Endothelial cell of umbilical vein (primary cell): ENCODE data around the gene NXPE1. TPM values are rescaled to one million over a fixed set of nuclear protein-coding genes. Genes with fewer than 3 reads are reported as not detected.
"Not testable (repeated sequence)": the region's sequence is repeated elsewhere in the genome, so short reads cannot be mapped to it uniquely, and the experiment has no call there.

Experiments
- BruUV-seq: library from RNA; stranded (reverse); fragments of 400-500 nt; replicated peaks from 2 replicates; lab custom pipeline; 2021; lab: Mats Ljungman, UMichigan
- CTCF ChIA-PET: fragments of 300-600, 350-600 bp; sonication (Branson Sonifier 250); formaldehyde crosslinking; loops from one replicate; lab custom pipeline; 2021; ENCODE audit warnings: antibody characterized with exemption, inconsistent platforms; lab: Charles Lee
- POLR2A ChIA-PET: fragments of 300-600, 350-600 bp; sonication (Branson Sonifier 250); formaldehyde crosslinking; loops from one replicate; lab custom pipeline; 2021; ENCODE audit warnings: antibody characterized with exemption, inconsistent platforms; lab: Charles Lee
- DNase-seq: peaks from one replicate; pipeline ENCODE4 v3.0.0-alpha.2; 2011; ENCODE audit warnings: low read depth, low spot score
- FAIRE-seq: peaks from 2 replicates; lab custom pipeline; 2011; peaks lifted over from hg19 to GRCh38; lab: Jason Lieb, UNC
- H2AFZ ChIP-seq: 2 replicates; pipeline ENCODE4 v1.6.0; 2012; ENCODE audit warnings: low read depth, low read length, control low read depth, inconsistent platforms
- H3K27ac ChIP-seq: 2 replicates; pipeline ENCODE4 v1.5.1; 2011; ENCODE audit warnings: low read depth, mild to moderate bottlenecking, control low read depth, low read length, moderate library complexity; ENCODE audit not compliant: insufficient read depth
- H3K27me3 ChIP-seq, 2 experiments: 2 replicates each; pipeline versions ENCODE4 v1.6.0 to v1.6.1; 2011; ENCODE audit warnings: low read length in 2 of 2, mixed read lengths in 1 of 2; ENCODE audit not compliant: control insufficient read depth in 2 of 2, insufficient read depth in 2 of 2
- H3K36me3 ChIP-seq, 2 experiments: 2 replicates in 1 of 2; 3 replicates in 1 of 2; pipeline ENCODE4 v1.5.1; 2011; ENCODE audit warnings: low read length in 2 of 2, mild to moderate bottlenecking in 1 of 2, moderate library complexity in 1 of 2; ENCODE audit not compliant: control insufficient read depth in 2 of 2, insufficient read depth in 2 of 2; ENCODE audit errors: extremely low read depth in 1 of 2
- H3K4me1 ChIP-seq: 3 replicates; pipeline ENCODE4 v1.5.1; 2011; ENCODE audit warnings: mild to moderate bottlenecking, low read length; ENCODE audit not compliant: control insufficient read depth, insufficient read depth; ENCODE audit errors: extremely low read depth
- H3K4me2 ChIP-seq: 2 replicates; pipeline ENCODE4 v1.6.1; 2011; ENCODE audit warnings: low read length, control low read depth, mixed read lengths; ENCODE audit not compliant: insufficient read depth
- H3K4me3 ChIP-seq, 3 experiments: fragments of 200-600 bp in 1 of 3; sonication (generic), shearing (Covaris generic) in 1 of 3; replicated peaks in 1 of 3; 2 replicates each; pipeline ENCODE4 v1.5.1; 2011 to 2016; ENCODE audit warnings: control low read depth in 3 of 3, low read length in 3 of 3, mild to moderate bottlenecking in 2 of 3, inconsistent platforms in 1 of 3, low read depth in 1 of 3, moderate library complexity in 1 of 3; ENCODE audit not compliant: insufficient read depth in 1 of 3
- H3K79me2 ChIP-seq: 2 replicates; pipeline ENCODE4 v1.6.0; 2012; ENCODE audit warnings: low read length, inconsistent platforms; ENCODE audit not compliant: control insufficient read depth, insufficient read depth
- H3K9ac ChIP-seq: replicated peaks from 2 replicates; pipeline ENCODE3; 2011; ENCODE audit warnings: low read length, control low read depth; ENCODE audit not compliant: insufficient read depth; ENCODE audit errors: extremely low read depth
- H3K9me1 ChIP-seq: replicated peaks from 3 replicates; pipeline ENCODE4 v1.6.0; 2011; ENCODE audit warnings: mild to moderate bottlenecking, low read length; ENCODE audit not compliant: control insufficient read depth, insufficient read depth; ENCODE audit errors: extremely low read depth
- H3K9me3 ChIP-seq: replicated peaks from 2 replicates; pipeline ENCODE4 v1.5.1; 2012; ENCODE audit warnings: low read length, inconsistent platforms; ENCODE audit not compliant: control insufficient read depth, insufficient read depth
- H4K20me1 ChIP-seq: replicated peaks from 2 replicates; pipeline ENCODE3; 2011; ENCODE audit warnings: mild to moderate bottlenecking, low read length; ENCODE audit not compliant: control insufficient read depth, insufficient read depth; ENCODE audit errors: extremely low read depth
- EZH2 ChIP-seq: IDR thresholded peaks from 2 replicates; pipeline ENCODE4 v1.6.1; 2012; ENCODE audit warnings: borderline replicate concordance, low read depth, mild to moderate bottlenecking, moderate library complexity, low read length, inconsistent platforms; ENCODE audit not compliant: severe bottlenecking
- FOS ChIP-seq: IDR thresholded peaks from 2 replicates; pipeline ENCODE4 v1.6.1; 2011; ENCODE audit warnings: mild to moderate bottlenecking, low read length, moderate library complexity, borderline replicate concordance; ENCODE audit not compliant: insufficient read depth
- GATA2 ChIP-seq: IDR thresholded peaks from 2 replicates; pipeline ENCODE4 v1.7.0; 2011; ENCODE audit warnings: low read depth, mild to moderate bottlenecking, moderate library complexity, mixed read lengths, low read length; ENCODE audit not compliant: insufficient read length, insufficient read depth
- JUN ChIP-seq: IDR thresholded peaks from 2 replicates; pipeline ENCODE4 v1.6.1; 2011; ENCODE audit warnings: borderline replicate concordance, low read depth; ENCODE audit not compliant: insufficient read length, insufficient read depth
- MYC ChIP-seq: IDR thresholded peaks from one replicate; pipeline ENCODE4 v1.6.1; 2011; ENCODE audit warnings: mild to moderate bottlenecking, low read depth, low read length
- POLR2A ChIP-seq: IDR thresholded peaks from 2 replicates; pipeline ENCODE4 v1.6.1; 2012; ENCODE audit warnings: low read depth, mild to moderate bottlenecking, control low read depth, low read length
- POLR2AphosphoS5 ChIP-seq: IDR thresholded peaks from 2 replicates; pipeline ENCODE4 v1.6.1; 2012; ENCODE audit warnings: low read depth, mild to moderate bottlenecking, control low read depth, low read length, moderate library complexity; ENCODE audit not compliant: insufficient read depth
- dilution Hi-C: fragments of 300-500 bp; cut with MboI; formaldehyde crosslinking; loops from one replicate; pipeline ENCODE4 v1.15.0; 2019; ENCODE audit warnings: low sequenced_read_pairs; ENCODE audit not compliant: extremely low pct_ligation_motif_present
- intact Hi-C: fragments of 100-400 bp; cut with micrococcal nuclease; formaldehyde crosslinking; loops from one replicate; pipeline ENCODE4 v1.10.0; 2022
- polyA plus RNA-seq, 4 experiments: library from polyadenylated mRNA; depleted of rRNA in 3 of 4; stranded (reverse) in 3 of 4; unstranded in 1 of 4; fragments of >200 nt; gene quantifications; 2 replicates each; pipeline versions ENCODE4 v1.2.1 to v1.2.3, GENCODE V29; 2011 to 2012; ENCODE audit warnings: missing spikeins in 1 of 4
- total RNA-seq: library from RNA; stranded (reverse); gene quantifications from 2 replicates; pipeline ENCODE4 v1.2.3, GENCODE V29; 2021
- TF ChIP-seq, protein P1 (sequence below): IDR thresholded peaks from 2 replicates; pipeline ENCODE4 v1.6.1; 2011; ENCODE audit not compliant: insufficient read depth, insufficient read length
- TF ChIP-seq, protein P2 (sequence below), 2 donors: IDR thresholded peaks; 1 replicate in 1 of 2; 2 replicates in 1 of 2; pipeline ENCODE4 v1.5.1; 2011; ENCODE audit warnings: low read length in 2 of 2, mild to moderate bottlenecking in 2 of 2, moderate library complexity in 2 of 2, control low read depth in 1 of 2, inconsistent platforms in 1 of 2, low read depth in 1 of 2; ENCODE audit not compliant: insufficient read depth in 1 of 2; ENCODE audit errors: extremely low read depth in 1 of 2

The NXPE1 gene
- total and polyA plus RNA-seq, 2 donors (not counting 3 experiments of a cell fraction or from before 2014, with no cell fraction given): not detected

DNA sequence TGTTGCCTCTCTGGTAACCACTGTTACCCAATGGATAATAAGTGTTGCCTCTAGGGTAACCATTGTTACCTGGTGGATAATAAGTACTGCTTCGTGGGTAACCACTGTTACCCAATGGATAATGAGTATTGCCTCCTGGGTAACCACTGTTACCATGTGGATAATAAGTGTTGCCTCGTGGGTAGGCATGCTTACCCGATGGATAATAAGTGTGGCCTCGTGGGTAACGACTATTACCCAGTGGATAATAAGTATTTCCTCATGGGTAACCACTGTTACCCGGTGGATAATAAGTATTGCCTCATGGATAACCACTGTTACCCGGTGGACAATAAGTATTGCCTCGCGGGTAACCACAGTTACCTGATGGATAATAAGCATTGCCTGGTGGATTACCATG is 49.7 kb upstream of the NXPE1 start:
- Histone ChIP-seq H3K27ac (no peak overlapping the region), H3K9ac (no peak overlapping the region), H3K9me1 (no peaks in the 10 kb centered on the region), H3K4me3 (no peak overlapping the region), H3K36me3 (no peaks in the 10 kb centered on the region), H3K4me1 (no peaks in the 10 kb centered on the region), H4K20me1 (no peaks in the 10 kb centered on the region), H3K27me3 (no peaks in the 10 kb centered on the region), H3K9me3 (no peaks in the 10 kb centered on the region), H3K4me2 (no peak overlapping the region), H2AFZ (no peak overlapping the region), H3K79me2 (no peaks in the 10 kb centered on the region)
- TF ChIP-seq, protein P1, sequence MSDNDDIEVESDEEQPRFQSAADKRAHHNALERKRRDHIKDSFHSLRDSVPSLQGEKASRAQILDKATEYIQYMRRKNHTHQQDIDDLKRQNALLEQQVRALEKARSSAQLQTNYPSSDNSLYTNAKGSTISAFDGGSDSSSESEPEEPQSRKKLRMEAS: no peak
- TF ChIP-seq JUN: no peak
- TF ChIP-seq, protein P2, sequence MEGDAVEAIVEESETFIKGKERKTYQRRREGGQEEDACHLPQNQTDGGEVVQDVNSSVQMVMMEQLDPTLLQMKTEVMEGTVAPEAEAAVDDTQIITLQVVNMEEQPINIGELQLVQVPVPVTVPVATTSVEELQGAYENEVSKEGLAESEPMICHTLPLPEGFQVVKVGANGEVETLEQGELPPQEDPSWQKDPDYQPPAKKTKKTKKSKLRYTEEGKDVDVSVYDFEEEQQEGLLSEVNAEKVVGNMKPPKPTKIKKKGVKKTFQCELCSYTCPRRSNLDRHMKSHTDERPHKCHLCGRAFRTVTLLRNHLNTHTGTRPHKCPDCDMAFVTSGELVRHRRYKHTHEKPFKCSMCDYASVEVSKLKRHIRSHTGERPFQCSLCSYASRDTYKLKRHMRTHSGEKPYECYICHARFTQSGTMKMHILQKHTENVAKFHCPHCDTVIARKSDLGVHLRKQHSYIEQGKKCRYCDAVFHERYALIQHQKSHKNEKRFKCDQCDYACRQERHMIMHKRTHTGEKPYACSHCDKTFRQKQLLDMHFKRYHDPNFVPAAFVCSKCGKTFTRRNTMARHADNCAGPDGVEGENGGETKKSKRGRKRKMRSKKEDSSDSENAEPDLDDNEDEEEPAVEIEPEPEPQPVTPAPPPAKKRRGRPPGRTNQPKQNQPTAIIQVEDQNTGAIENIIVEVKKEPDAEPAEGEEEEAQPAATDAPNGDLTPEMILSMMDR (IDR thresholded peaks at IDR 0.05; ENCODE audit: extremely low read depth in 1 of 2, insufficient read depth in 1 of 2, low read depth in 1 of 2, low read length in 2 of 2): no peak
- TF ChIP-seq POLR2AphosphoS5: no peak
- TF ChIP-seq FOS: no peak
- no peak for TF ChIP-seq MYC
- no peak for TF ChIP-seq POLR2A
- no peak for TF ChIP-seq EZH2
- no peak for TF ChIP-seq GATA2
- DNase-seq: no peak
- POLR2A ChIA-PET: no interaction called here
- no TSS peak for BruUV-seq
- CTCF ChIA-PET: no interaction called here
- no peak for FAIRE-seq
- intact Hi-C loops: no loop called here
- dilution Hi-C loops: no loop called here

DNA sequence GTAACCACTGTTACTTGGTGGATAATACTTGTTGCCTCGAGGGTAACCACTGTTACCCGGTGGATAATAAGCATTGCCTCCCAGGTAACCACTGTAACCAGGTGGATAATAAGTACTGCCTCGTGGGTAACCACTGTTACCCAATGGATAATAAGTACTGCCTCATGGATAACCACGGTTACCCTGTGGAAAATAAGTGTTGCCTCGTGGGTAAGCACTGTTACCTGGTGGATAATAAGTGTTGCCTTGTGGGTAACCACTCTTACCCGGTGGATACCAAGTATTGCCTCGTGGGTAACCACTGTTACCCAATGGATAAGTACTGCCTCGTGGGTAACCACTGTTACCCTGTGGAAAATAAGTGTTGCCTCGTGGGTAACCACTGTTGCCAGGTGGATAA is 48.9 kb upstream of the NXPE1 start:
- H3K9me3 ChIP-seq, H3K36me3 ChIP-seq, FAIRE-seq, H3K9ac ChIP-seq, dilution Hi-C loops, H3K4me2 ChIP-seq, DNase-seq, intact Hi-C loops, BruUV-seq, H2AFZ ChIP-seq, H3K27me3 ChIP-seq, POLR2A ChIA-PET, H3K79me2 ChIP-seq, H4K20me1 ChIP-seq, H3K4me3 ChIP-seq, H3K4me1 ChIP-seq, H3K27ac ChIP-seq, CTCF ChIA-PET, H3K9me1 ChIP-seq: not testable (repeated sequence)
